HEK293 (cell line): ENCODE measurements around the gene PCSK9.

Experiments
- CTCF ChIA-PET: fragments of 350-600 bp; formaldehyde crosslinking; extraction: SDS; loops from one replicate; lab custom pipeline; 2021; ENCODE audit warnings: antibody characterized with exemption; lab: Yijun Ruan, JAX
- POLR2A ChIA-PET: fragments of 300-600 bp; formaldehyde crosslinking; extraction: SDS; loops from one replicate; lab custom pipeline; 2020; ENCODE audit warnings: antibody characterized with exemption, inconsistent platforms; lab: Yijun Ruan, JAX
- H3K27ac ChIP-seq: fragments of 200-500 bp; sonication (Bioruptor generic); 2 replicates; pipeline ENCODE4 v1.5.1; 2014; ENCODE audit warnings: low read depth, low read length, control low read depth, inconsistent platforms; ENCODE audit errors: extremely low read depth
- H3K36me3 ChIP-seq, 2 experiments: fragments of 200-500 bp in 1 of 2; sonication (Bioruptor generic) in 1 of 2; 1 replicate in 1 of 2; 2 replicates in 1 of 2; pipeline ENCODE4 v1.5.1; 2014 to 2017; ENCODE audit warnings: inconsistent platforms in 2 of 2, low read length in 2 of 2; ENCODE audit not compliant: control insufficient read depth in 2 of 2, insufficient read depth in 1 of 2
- H3K4me1 ChIP-seq: fragments of 200-500 bp; sonication (Bioruptor generic); 2 replicates; pipeline ENCODE4 v1.5.1; 2014; ENCODE audit warnings: mild to moderate bottlenecking, low read length, inconsistent platforms; ENCODE audit not compliant: control insufficient read depth, insufficient read depth
- H3K4me3 ChIP-seq: 2 replicates; pipeline ENCODE4 v1.5.1; 2011; ENCODE audit warnings: low read depth, mild to moderate bottlenecking, control low read depth, low read length, moderate library complexity
- H3K9me3 ChIP-seq: fragments of 200-500 bp; sonication (Bioruptor generic); 2 replicates; pipeline ENCODE4 v1.5.1; 2014; ENCODE audit warnings: low read depth, low read length, inconsistent platforms; ENCODE audit not compliant: control insufficient read depth, insufficient read depth
- BCL6B ChIP-seq: fragments of 450-650 bp; formaldehyde crosslinking; IDR thresholded peaks from 2 replicates; pipeline ENCODE4 v1.5.1; 2017; ENCODE audit warnings: missing biosample characterization, missing genetic modification characterization
- CTCF ChIP-seq: fragments of 450-650 bp; formaldehyde crosslinking; IDR thresholded peaks from 2 replicates; pipeline ENCODE4 v1.5.1; 2016; ENCODE audit warnings: missing biosample characterization, missing genetic modification characterization
- INSM2 ChIP-seq: fragments of 450-650 bp; formaldehyde crosslinking; IDR thresholded peaks from 2 replicates; pipeline ENCODE4 v1.5.1; 2016; ENCODE audit warnings: missing biosample characterization, missing genetic modification characterization
- KLF16 ChIP-seq: fragments of 450-650 bp; formaldehyde crosslinking; IDR thresholded peaks from 2 replicates; pipeline ENCODE4 v1.5.1; 2017; ENCODE audit warnings: missing biosample characterization, missing genetic modification characterization
- SETDB1 ChIP-seq: IDR thresholded peaks from one replicate; pipeline ENCODE4 v1.6.1; 2017; ENCODE audit warnings: mild to moderate bottlenecking, low read length, moderate library complexity, mixed read lengths; ENCODE audit not compliant: insufficient read length
- ZBTB11 ChIP-seq: fragments of 450-650 bp; formaldehyde crosslinking; conservative IDR thresholded peaks from 2 replicates; pipeline ENCODE4 v1.5.1; 2016; ENCODE audit warnings: low read depth, missing biosample characterization, missing genetic modification characterization
- ZBTB48 ChIP-seq: fragments of 450-650 bp; formaldehyde crosslinking; IDR thresholded peaks from 2 replicates; pipeline ENCODE4 v1.5.1; 2016; ENCODE audit warnings: missing biosample characterization, missing genetic modification characterization
- ZBTB49 ChIP-seq: fragments of 450-650 bp; formaldehyde crosslinking; IDR thresholded peaks from 2 replicates; pipeline ENCODE4 v1.5.1; 2016; ENCODE audit warnings: missing biosample characterization, missing genetic modification characterization, low read depth
- ZNF175 ChIP-seq: fragments of 450-650 bp; formaldehyde crosslinking; IDR thresholded peaks from 2 replicates; pipeline ENCODE4 v1.5.1; 2016; ENCODE audit warnings: missing biosample characterization, missing genetic modification characterization
- ZNF362 ChIP-seq: fragments of 450-650 bp; formaldehyde crosslinking; IDR thresholded peaks from 2 replicates; pipeline ENCODE4 v1.5.1; 2016; ENCODE audit warnings: missing biosample characterization, missing genetic modification characterization
- ZNF391 ChIP-seq: fragments of 450-650 bp; formaldehyde crosslinking; IDR thresholded peaks from 2 replicates; pipeline ENCODE4 v1.5.1; 2016; ENCODE audit warnings: low read depth, missing biosample characterization, missing genetic modification characterization, borderline replicate concordance
- ZNF473 ChIP-seq: fragments of 450-650 bp; formaldehyde crosslinking; IDR thresholded peaks from 2 replicates; pipeline ENCODE4 v1.5.1; 2017; ENCODE audit warnings: missing biosample characterization, missing genetic modification characterization
- ZNF510 ChIP-seq: fragments of 450-650 bp; formaldehyde crosslinking; IDR thresholded peaks from 2 replicates; pipeline ENCODE4 v1.5.1; 2018; ENCODE audit warnings: mild to moderate bottlenecking, missing genetic modification characterization, missing biosample characterization; ENCODE audit not compliant: insufficient replicate concordance
- ZNF514 ChIP-seq: fragments of 450-650 bp; formaldehyde crosslinking; IDR thresholded peaks from 2 replicates; pipeline ENCODE4 v1.5.1; 2016; ENCODE audit warnings: missing biosample characterization, missing genetic modification characterization
- ZNF555 ChIP-seq: fragments of 450-650 bp; formaldehyde crosslinking; conservative IDR thresholded peaks from 2 replicates; pipeline ENCODE4 v1.5.1; 2017; ENCODE audit warnings: missing biosample characterization, mild to moderate bottlenecking, missing genetic modification characterization, inconsistent platforms
- ZNF658 ChIP-seq: fragments of 450-650 bp; formaldehyde crosslinking; IDR thresholded peaks from 2 replicates; pipeline ENCODE4; 2016; ENCODE audit warnings: missing biosample characterization, missing genetic modification characterization
- ZNF768 ChIP-seq: fragments of 450-650 bp; formaldehyde crosslinking; IDR thresholded peaks from 2 replicates; pipeline ENCODE4 v1.5.1; 2018; ENCODE audit warnings: missing biosample characterization, mild to moderate bottlenecking, missing genetic modification characterization
- ZNF777 ChIP-seq: fragments of 450-650 bp; formaldehyde crosslinking; IDR thresholded peaks from 2 replicates; pipeline ENCODE4 v1.5.1; 2017; ENCODE audit warnings: missing biosample characterization, missing genetic modification characterization, borderline replicate concordance
- TF ChIP-seq, protein P1 (sequence below): fragments of 450-650 bp; formaldehyde crosslinking; IDR thresholded peaks from 2 replicates; pipeline ENCODE4 v1.5.1; 2016; ENCODE audit warnings: missing biosample characterization, missing genetic modification characterization

Gene PCSK9

DNA sequence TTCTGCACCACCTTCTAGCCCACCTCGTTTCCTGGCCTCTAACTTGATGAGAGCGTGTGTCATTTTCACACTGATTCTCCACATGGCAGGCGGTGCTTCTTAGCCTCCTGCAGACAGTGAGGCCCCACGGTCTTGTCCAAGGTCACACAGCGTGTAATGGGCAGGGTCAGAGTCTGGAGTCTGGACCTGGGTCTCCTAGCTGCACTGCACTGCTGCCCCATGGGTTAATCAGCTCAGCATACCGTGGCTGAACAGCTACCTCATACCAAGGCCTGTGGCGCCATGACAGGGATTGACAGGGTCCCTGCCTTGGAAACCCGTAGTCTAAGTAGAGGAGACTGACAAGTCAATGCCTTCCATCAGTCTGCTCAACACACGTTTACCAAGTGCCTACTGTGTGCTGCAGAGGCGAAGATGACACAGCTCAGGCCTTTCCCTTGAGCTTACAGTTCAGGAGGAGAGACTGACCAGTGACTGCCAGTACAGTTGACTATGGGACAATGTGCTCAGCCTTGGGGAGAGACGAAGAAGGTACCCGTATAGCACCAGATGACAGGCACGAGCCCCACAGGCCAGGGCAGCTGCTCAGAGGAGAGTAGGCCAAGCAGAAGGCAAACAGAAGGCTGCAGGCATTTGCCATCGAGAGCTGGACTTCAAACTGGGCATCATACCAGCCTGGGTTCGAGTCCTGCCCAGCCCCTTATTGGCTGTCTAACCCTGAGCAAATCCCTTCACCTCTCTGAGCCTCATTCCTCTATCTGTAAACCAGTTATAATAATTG, 5.5 kb downstream of the PCSK9 start:
- H3K27ac ChIP-seq, result no peak overlapping the region
- TF ChIP-seq CTCF, result no peak
- TF ChIP-seq SETDB1, result no peak
- TF ChIP-seq ZNF514 (tag by site-specific recombination), result no peak
- TF ChIP-seq ZBTB49 (tag by site-specific recombination), result no peak
- no peaks in the 10 kb centered on the region for H3K9me3 ChIP-seq
- H3K4me3 ChIP-seq, result no peak overlapping the region
- no peaks in the 10 kb centered on the region for H3K36me3 ChIP-seq
- no peaks in the 10 kb centered on the region for H3K4me1 ChIP-seq
- CTCF ChIA-PET, result interaction anchor here (1.3 kb wide), 2 partner anchors 23 to 48 kb away, joined by 3 to 6 read pairs; no protein-coding TSS in a partner anchor
- POLR2A ChIA-PET, result no interaction called here

DNA sequence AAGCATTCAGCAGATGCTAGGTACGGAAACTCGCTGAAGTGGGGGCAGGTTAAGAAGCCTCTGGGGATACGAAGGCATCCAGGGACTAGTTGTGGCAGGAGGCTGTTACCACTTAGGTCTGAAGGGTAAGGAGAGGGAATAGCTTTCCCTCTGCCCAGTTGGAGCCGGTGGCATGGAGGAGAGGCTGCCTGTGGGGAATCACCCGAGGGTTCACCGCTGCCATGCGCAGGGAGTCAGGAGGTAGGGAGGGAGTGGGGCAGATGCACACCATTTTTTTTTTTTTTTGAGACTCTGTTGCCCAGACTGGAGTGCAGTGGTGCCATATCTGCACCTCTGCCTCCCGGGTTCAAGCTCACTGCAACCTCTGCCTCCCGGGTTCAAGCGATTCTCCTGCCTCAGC, 6.1 kb downstream of the PCSK9 start:
- ChIA-PET CTCF (interaction anchor here (0.8 to 1.3 kb wide), 3 partner anchors 23 to 67 kb away, joined by 3 to 6 read pairs (median 4); no protein-coding TSS in a partner anchor), POLR2A (no interaction called here)
- H3K27ac ChIP-seq, result no peak overlapping the region
- no peaks in the 10 kb centered on the region for H3K9me3 ChIP-seq
- no peaks in the 10 kb centered on the region for H3K4me1 ChIP-seq
- H3K4me3 ChIP-seq, result no peak overlapping the region
- H3K36me3 ChIP-seq, result no peaks in the 10 kb centered on the region
- TF ChIP-seq ZNF391 (tag by site-specific recombination) (no peak), ZNF658 (tag by site-specific recombination) (no peak), ZBTB11 (tag by site-specific recombination) (no peak), ZBTB48 (tag by site-specific recombination) (no peak), KLF16 (no peak), ZNF362 (tag by site-specific recombination) (no peak), ZNF777 (no peak), ZNF510 (tag by site-specific recombination) (no peak), ZNF473 (no peak), BCL6B (tag by site-specific recombination) (no peak), INSM2 (tag by site-specific recombination) (no peak), ZNF768 (tag by site-specific recombination) (no peak), ZNF555 (no peak), ZNF175 (tag by site-specific recombination) (no peak)
- TF ChIP-seq, protein P1, sequence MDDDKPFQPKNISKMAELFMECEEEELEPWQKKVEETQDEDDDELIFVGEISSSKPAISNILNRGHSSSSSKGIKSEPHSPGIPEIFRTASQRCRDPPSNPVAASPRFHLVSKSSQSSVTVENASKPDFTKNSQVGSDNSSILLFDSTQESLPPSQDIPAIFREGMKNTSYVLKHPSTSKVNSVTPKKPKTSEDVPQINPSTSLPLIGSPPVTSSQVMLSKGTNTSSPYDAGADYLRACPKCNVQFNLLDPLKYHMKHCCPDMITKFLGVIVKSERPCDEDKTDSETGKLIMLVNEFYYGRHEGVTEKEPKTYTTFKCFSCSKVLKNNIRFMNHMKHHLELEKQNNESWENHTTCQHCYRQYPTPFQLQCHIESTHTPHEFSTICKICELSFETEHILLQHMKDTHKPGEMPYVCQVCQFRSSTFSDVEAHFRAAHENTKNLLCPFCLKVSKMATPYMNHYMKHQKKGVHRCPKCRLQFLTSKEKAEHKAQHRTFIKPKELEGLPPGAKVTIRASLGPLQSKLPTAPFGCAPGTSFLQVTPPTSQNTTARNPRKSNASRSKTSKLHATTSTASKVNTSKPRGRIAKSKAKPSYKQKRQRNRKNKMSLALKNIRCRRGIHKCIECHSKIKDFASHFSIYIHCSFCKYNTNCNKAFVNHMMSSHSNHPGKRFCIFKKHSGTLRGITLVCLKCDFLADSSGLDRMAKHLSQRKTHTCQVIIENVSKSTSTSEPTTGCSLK, result no peak
